ENCODE results near the gene INHBA. TPM values are rescaled to one million over a fixed set of nuclear protein-coding genes. Genes with fewer than 3 reads are reported as not detected.

The INHBA gene
- total RNA-seq (not detected), polyA plus RNA-seq (not detected), total RNA-seq (0 to 0.09 (median 0) reads per million in 6 experiments)

- ATAC-seq: no peak
- POLR2A ChIA-PET: no interaction called here
- H3K9me3 Mint-ChIP-seq: no peaks in the 10 kb centered on the region
- H3K36me3 Mint-ChIP-seq: no peaks in the 10 kb centered on the region
- H3K27ac Mint-ChIP-seq: no peak within 1 kb of the TSS
- peaks cover 12 to 33% (median 30%) of the 10 kb centered on the region in 4 donors for H3K4me1 Mint-ChIP-seq
- H3K27me3 Mint-ChIP-seq: peaks cover 39 to 81% (median 49%) of the 10 kb centered on the region in 5 donors
- H3K4me3 Mint-ChIP-seq: peak within 1 kb of the TSS in 5 of 10 donors; percentile 42 to 87 (median 83)
- DNase-seq: no peak
Observed at GRCh38 chr7:41702635-41703371, at the start of gene INHBA. Gene INHBA (minus strand): TSS chr7:41703090. CDS start chr7:41700374, 2,716 bp downstream.

- DNase-seq (no peak), ATAC-seq (no peak)
- Mint-ChIP-seq H3K4me1 (no peaks in the 10 kb centered on the region), H3K36me3 (no peaks in the 10 kb centered on the region), H3K9me3 (peaks cover 0 to 32% (median 9%) of the 10 kb centered on the region in 9 donors), H3K27ac (no peak overlapping the region), H3K4me3 (no peak overlapping the region), H3K27me3 (peaks cover 0 to 8% (median 0%) of the 10 kb centered on the region in 5 donors)
- POLR2A ChIA-PET: no interaction called here
Observed at GRCh38 chr7:41752615-41753014, 49.7 kb upstream of the INHBA start.

- H3K4me3 Mint-ChIP-seq: no peak overlapping the region
Observed at GRCh38 chr7:41750661-41751540, 48.0 kb upstream of the INHBA start.

GRCh38 chr7:41747961-41748360 is 45.1 kb upstream of the INHBA start:
- no peak for ATAC-seq
- Mint-ChIP-seq H3K27me3 (peaks cover 0 to 19% (median 9%) of the 10 kb centered on the region in 5 donors), H3K36me3 (peaks cover 0 to 8% (median 0%) of the 10 kb centered on the region in 3 donors), H3K4me1 (no peaks in the 10 kb centered on the region), H3K9me3 (peaks cover 4 to 23% (median 9%) of the 10 kb centered on the region in 9 donors), H3K4me3 (no peak overlapping the region), H3K27ac (no peak overlapping the region)
- no peak for DNase-seq
- POLR2A ChIA-PET: no interaction called here

More at GRCh38 chr7:41750661-41751540, 48.0 kb upstream of the INHBA start:
- no peak overlapping the region for H3K27ac Mint-ChIP-seq
- no peaks in the 10 kb centered on the region for H3K4me1 Mint-ChIP-seq
- H3K36me3 Mint-ChIP-seq: no peaks in the 10 kb centered on the region
- no peak for DNase-seq
- ATAC-seq: no peak
- H3K9me3 Mint-ChIP-seq: peaks cover 0 to 19% (median 9%) of the 10 kb centered on the region in 9 donors
- peaks cover 0 to 8% (median 0%) of the 10 kb centered on the region in 5 donors for H3K27me3 Mint-ChIP-seq
- POLR2A ChIA-PET: no interaction called here

- Mint-ChIP-seq H3K9me3 (peaks cover 11 to 30% (median 24%) of the 10 kb centered on the region in 9 donors), H3K27ac (no peak overlapping the region), H3K36me3 (peaks cover 0 to 21% (median 0%) of the 10 kb centered on the region in 3 donors), H3K27me3 (peaks cover 0 to 15% (median 9%) of the 10 kb centered on the region in 5 donors), H3K4me3 (no peak overlapping the region), H3K4me1 (no peaks in the 10 kb centered on the region)
- POLR2A ChIA-PET: no interaction called here
- no peak for DNase-seq
- ATAC-seq: no peak
Observed at GRCh38 chr7:41745451-41745850, 42.6 kb upstream of the INHBA start.

GRCh38 chr7:41744161-41744560 is 41.3 kb upstream of the INHBA start:
- no peak for ATAC-seq
- Mint-ChIP-seq H3K27ac (no peak overlapping the region), H3K9me3 (peaks cover 11 to 30% (median 24%) of the 10 kb centered on the region in 9 donors), H3K4me3 (no peak overlapping the region), H3K27me3 (peaks cover 0 to 15% (median 7%) of the 10 kb centered on the region in 5 donors), H3K4me1 (no peaks in the 10 kb centered on the region), H3K36me3 (peaks cover 0 to 21% (median 0%) of the 10 kb centered on the region in 3 donors)
- POLR2A ChIA-PET: no interaction called here
- no peak for DNase-seq

GRCh38 chr7:41742401-41743020 is 39.6 kb upstream of the INHBA start:
- Mint-ChIP-seq H3K27ac (no peak overlapping the region), H3K4me1 (no peaks in the 10 kb centered on the region), H3K36me3 (peaks cover 0 to 21% (median 0%) of the 10 kb centered on the region in 3 donors), H3K27me3 (peaks cover 0 to 15% (median 7%) of the 10 kb centered on the region in 5 donors), H3K9me3 (peaks cover 11 to 30% (median 24%) of the 10 kb centered on the region in 9 donors), H3K4me3 (no peak overlapping the region)
- POLR2A ChIA-PET: no interaction called here
- DNase-seq: no peak
- no peak for ATAC-seq

- DNase-seq (no peak), ATAC-seq (no peak)
- peaks cover 9 to 22% (median 18%) of the 10 kb centered on the region in 9 donors for H3K9me3 Mint-ChIP-seq
- POLR2A ChIA-PET: no interaction called here
- H3K36me3 Mint-ChIP-seq: peaks cover 0 to 16% (median 0%) of the 10 kb centered on the region in 3 donors
- H3K4me3 Mint-ChIP-seq: no peak overlapping the region
- no peak overlapping the region for H3K27ac Mint-ChIP-seq
- no peaks in the 10 kb centered on the region for H3K4me1 Mint-ChIP-seq
- H3K27me3 Mint-ChIP-seq: peaks cover 0 to 19% (median 5%) of the 10 kb centered on the region in 5 donors
Observed at GRCh38 chr7:41738806-41739205, 35.9 kb upstream of the INHBA start.

- Mint-ChIP-seq H3K4me1 (no peaks in the 10 kb centered on the region), H3K27me3 (peaks cover 0 to 22% (median 6%) of the 10 kb centered on the region in 5 donors), H3K27ac (no peak overlapping the region), H3K4me3 (no peak overlapping the region), H3K36me3 (peaks cover 0 to 16% (median 0%) of the 10 kb centered on the region in 3 donors), H3K9me3 (peaks cover 7 to 21% (median 16%) of the 10 kb centered on the region in 9 donors)
- DNase-seq: no peak
- no peak for ATAC-seq
- POLR2A ChIA-PET: no interaction called here
Observed at GRCh38 chr7:41738336-41738735, 35.4 kb upstream of the INHBA start.

- Mint-ChIP-seq H3K4me1 (peaks cover 0 to 6% (median 3%) of the 10 kb centered on the region in 4 donors), H3K4me3 (no peak overlapping the region), H3K27me3 (peaks cover 5 to 28% (median 9%) of the 10 kb centered on the region in 5 donors), H3K36me3 (peaks cover 0 to 3% (median 0%) of the 10 kb centered on the region in 3 donors), H3K9me3 (no peaks in the 10 kb centered on the region), H3K27ac (no peak overlapping the region)
- ATAC-seq (no peak), DNase-seq (no peak)
- POLR2A ChIA-PET: no interaction called here
Observed at GRCh38 chr7:41735206-41735605, 32.3 kb upstream of the INHBA start.

GRCh38 chr7:41732843-41733306 is 30.0 kb upstream of the INHBA start:
- POLR2A ChIA-PET: no interaction called here
- no peak for ATAC-seq
- Mint-ChIP-seq H3K4me1 (peaks cover 0 to 6% (median 3%) of the 10 kb centered on the region in 4 donors), H3K36me3 (peaks cover 0 to 3% (median 0%) of the 10 kb centered on the region in 3 donors), H3K27ac (no peak overlapping the region), H3K27me3 (peaks cover 5 to 28% (median 11%) of the 10 kb centered on the region in 5 donors), H3K9me3 (peaks cover 0 to 3% (median 2%) of the 10 kb centered on the region in 9 donors), H3K4me3 (no peak overlapping the region)
- no peak for DNase-seq

- no peak overlapping the region for H3K4me3 Mint-ChIP-seq
- peaks cover 0 to 3% (median 2%) of the 10 kb centered on the region in 9 donors for H3K9me3 Mint-ChIP-seq
- peaks cover 0 to 6% (median 3%) of the 10 kb centered on the region in 4 donors for H3K4me1 Mint-ChIP-seq
- H3K36me3 Mint-ChIP-seq: peaks cover 0 to 3% (median 0%) of the 10 kb centered on the region in 3 donors
- no peak for DNase-seq
- H3K27ac Mint-ChIP-seq: no peak overlapping the region
- ATAC-seq: no peak
- POLR2A ChIA-PET: no interaction called here
- H3K27me3 Mint-ChIP-seq: peaks cover 5 to 28% (median 11%) of the 10 kb centered on the region in 5 donors
Observed at GRCh38 chr7:41732436-41732785, 29.5 kb upstream of the INHBA start.
